Left lung (tissue), 10 donors: Measurements from ENCODE around the gene AGTR1. TPM values are rescaled to one million over a fixed set of nuclear protein-coding genes. Genes with fewer than 3 reads are reported as not detected.
A peak's percentile ranks its signal among the peaks of the same experiment; 100 is the strongest.

Experiments used
- ATAC-seq: fragments of 200-7000 bp; cut with Tn5 transposase; one replicate; pipeline ENCODE4 v1.9.1; 2020; ENCODE audit warnings: moderate library complexity
- DNase-seq, 4 donors: peaks; one replicate each; pipeline ENCODE4 v3.0.0-alpha.2; 2013 to 2020
- H3K27ac ChIP-seq, 2 donors: fragments of 200-600 bp; sonication (generic) in 1 of 2; one replicate each; pipeline versions ENCODE4 v1.5.0 to v1.8.0; 2020 to 2021
- H3K27me3 ChIP-seq, 2 donors: fragments of 200-600 bp; sonication (generic) in 1 of 2; one replicate each; pipeline versions ENCODE4 v1.5.0 to v1.8.0; 2020 to 2021
- H3K36me3 ChIP-seq, 2 donors: fragments of 200-600 bp; sonication (generic) in 1 of 2; one replicate each; pipeline versions ENCODE4 v1.5.0 to v1.8.0; 2020 to 2021
- H3K4me1 ChIP-seq, 2 donors: fragments of 200-600 bp; one replicate each; pipeline ENCODE4 v1.8.0; 2021
- H3K4me3 ChIP-seq, 2 donors: fragments of 200-600 bp; sonication (generic) in 1 of 2; one replicate each; pipeline versions ENCODE4 v1.5.0 to v1.8.0; 2020 to 2021; ENCODE audit warnings: mild to moderate bottlenecking in 1 of 2
- H3K9me3 ChIP-seq, 2 donors: fragments of 200-600 bp; sonication (generic) in 1 of 2; one replicate each; pipeline versions ENCODE4 v1.5.0 to v1.8.0; 2020 to 2021
- CTCF ChIP-seq, 2 donors: fragments of 200-600 bp; sonication (generic) in 1 of 2; IDR thresholded peaks; one replicate each; pipeline versions ENCODE4 v1.5.0 to v1.8.0; 2021; ENCODE audit warnings: antibody characterized with exemption in 2 of 2
- intact Hi-C, 2 donors: fragments of 100-400 bp; cut with DNase I; formaldehyde crosslinking; loops; one replicate each; pipeline versions ENCODE4 v1.11.2 to v1.14.2; 2022
- polyA plus RNA-seq, 6 donors: library from polyadenylated mRNA; unstranded; fragments of 120-200 nt; gene quantifications; one replicate each; pipeline ENCODE4 v1.2.1, GENCODE V29; 2013; ENCODE audit not compliant: insufficient read length in 6 of 6
- total RNA-seq, 2 donors: library from RNA; stranded (reverse); fragmentation: NEBNext Ultra II Directional; extraction: Animal tissue kit (Norgen Biotek cat#: 25700); gene quantifications; one replicate each; pipeline ENCODE4 v1.2.1, GENCODE V29; 2021
- donor health status: DM: no; HTN: yes; CAD: no.
- donor health status: DM: no; HTN: no; CAD: no.

The AGTR1 gene
- total and polyA plus RNA-seq, 8 donors: 7.2 to 28.2 (median 22.7) TPM

- no peaks in the 10 kb centered on the region for H3K27me3 ChIP-seq
- intact Hi-C loops: no loop called here
- DNase-seq: no peak
- TF ChIP-seq CTCF (IDR thresholded peaks at IDR 0.05): no peak
- H3K36me3 ChIP-seq: no peaks in the 10 kb centered on the region
- H3K4me3 ChIP-seq: no peak overlapping the region
- H3K9me3 ChIP-seq: no peaks in the 10 kb centered on the region
- no peak overlapping the region for H3K27ac ChIP-seq
- no peaks in the 10 kb centered on the region for H3K4me1 ChIP-seq
- peak; percentile 75 for ATAC-seq
These were observed 20.3 kb downstream of the AGTR1 start for GRCh38 chr3:148717885-148718561.

- Histone ChIP-seq H3K36me3 (no peaks in the 10 kb centered on the region), H3K4me1 (no peaks in the 10 kb centered on the region), H3K9me3 (no peaks in the 10 kb centered on the region), H3K27me3 (no peaks in the 10 kb centered on the region), H3K27ac (no peak overlapping the region), H3K4me3 (no peak overlapping the region)
- DNase-seq (no peak), ATAC-seq (no peak)
- no peak for TF ChIP-seq CTCF (IDR thresholded peaks at IDR 0.05)
- intact Hi-C loops: no loop called here
These were observed 21.5 kb downstream of the AGTR1 start for GRCh38 chr3:148718982-148719862.

- TF ChIP-seq CTCF (IDR thresholded peaks at IDR 0.05): no peak
- intact Hi-C loops: no loop called here
- no peaks in the 10 kb centered on the region for H3K9me3 ChIP-seq
These were observed 23.2 kb downstream of the AGTR1 start for GRCh38 chr3:148720873-148721272.

GRCh38 chr3:148723631-148724030 lies 25.9 kb downstream of the AGTR1 start:
- Histone ChIP-seq H3K9me3 (no peaks in the 10 kb centered on the region), H3K36me3 (no peaks in the 10 kb centered on the region), H3K27ac (no peak overlapping the region), H3K4me3 (no peak overlapping the region), H3K27me3 (no peaks in the 10 kb centered on the region), H3K4me1 (peaks cover 0 to 3% of the 10 kb centered on the region in 2 donors)
- ATAC-seq: peak; percentile 69
- no peak for TF ChIP-seq CTCF (IDR thresholded peaks at IDR 0.05)
- intact Hi-C loops: no loop called here
- DNase-seq: no peak

More at GRCh38 chr3:148720873-148721272, 23.2 kb downstream of the AGTR1 start:
- ATAC-seq (no peak), DNase-seq (no peak)
- Histone ChIP-seq H3K36me3 (no peaks in the 10 kb centered on the region), H3K4me1 (no peaks in the 10 kb centered on the region), H3K27me3 (no peaks in the 10 kb centered on the region), H3K27ac (no peak overlapping the region), H3K4me3 (no peak overlapping the region)

GRCh38 chr3:148727231-148727630 lies 29.5 kb downstream of the AGTR1 start:
- DNase-seq (no peak), ATAC-seq (peak; percentile 45)
- no peak overlapping the region for H3K4me3 ChIP-seq
- H3K27ac ChIP-seq: no peak overlapping the region
- no peak for TF ChIP-seq CTCF (IDR thresholded peaks at IDR 0.05)
- peaks cover 0 to 11% of the 10 kb centered on the region in 2 donors for H3K4me1 ChIP-seq
- H3K27me3 ChIP-seq: no peaks in the 10 kb centered on the region
- H3K9me3 ChIP-seq: no peaks in the 10 kb centered on the region
- H3K36me3 ChIP-seq: no peaks in the 10 kb centered on the region
- intact Hi-C loops: no loop called here
